SH-SY5Y (cell line): ENCODE data around the gene UBB.

ENCODE experiments used
- GATA2 ChIP-seq: IDR thresholded peaks from 2 replicates; pipeline ENCODE4 v1.6.1; 2011; ENCODE audit warnings: mild to moderate bottlenecking, low read depth, low read length
- GATA3 ChIP-seq: IDR thresholded peaks from 2 replicates; pipeline ENCODE4 v1.6.1; 2011; ENCODE audit warnings: low read depth, mild to moderate bottlenecking, low read length, moderate library complexity

GRCh38 chr17:16415031-16415924, 34.4 kb downstream of the UBB start, which contains the start of gene TRPV2:
- TF ChIP-seq GATA2 (no peak), GATA3 (no peak)
